Astrocyte of the cerebellum (primary cell): ENCODE measurements around the gene BLACAT1.

Experiments
- DNase-seq: peaks from one replicate; pipeline ENCODE4 v3.0.0-alpha.2; 2011; ENCODE audit warnings: low read depth
- H3K4me3 ChIP-seq: 2 replicates; pipeline ENCODE4 v1.5.1; 2011; ENCODE audit warnings: mild to moderate bottlenecking, low read depth, low read length, moderate library complexity
- CTCF ChIP-seq: IDR thresholded peaks from 2 replicates; pipeline ENCODE4 v1.5.1; 2012; ENCODE audit warnings: low read length, low read depth, moderate library complexity, mild to moderate bottlenecking; ENCODE audit errors: missing control alignments
- in situ Hi-C: cut with HindIII; loops from 2 replicates; pipeline ENCODE4 v1.10.0; 2017; ENCODE audit warnings: low sequenced_read_pairs

BLACAT1 gene

GRCh38 chr1:205456868-205457745 is 1.3 kb upstream of the BLACAT1 start:
- no peak overlapping the region for H3K4me3 ChIP-seq
- DNase-seq = no peak
- in situ Hi-C loops = no loop called here
- TF ChIP-seq CTCF = no peak

- DNase-seq = no peak
- no peak for TF ChIP-seq CTCF
- H3K4me3 ChIP-seq = no peak overlapping the region
- in situ Hi-C loops = no loop called here
Observed at GRCh38 chr1:205456383-205456867, 580 bp upstream of the BLACAT1 start.

- in situ Hi-C loops = no loop called here
- no peak for TF ChIP-seq CTCF
- no peak overlapping the region for H3K4me3 ChIP-seq
- DNase-seq = no peak
Observed at GRCh38 chr1:205454903-205455335, 926 bp downstream of the BLACAT1 start.

- in situ Hi-C loops = no loop called here
- TF ChIP-seq CTCF = no peak
- no peak for DNase-seq
- H3K4me3 ChIP-seq = no peak overlapping the region
Observed at GRCh38 chr1:205453466-205453865, 2.4 kb downstream of the BLACAT1 start.

- no peak for DNase-seq
- TF ChIP-seq CTCF = no peak
- in situ Hi-C loops = no loop called here
- no peak overlapping the region for H3K4me3 ChIP-seq
Observed at GRCh38 chr1:205452933-205453332, 2.9 kb downstream of the BLACAT1 start.

GRCh38 chr1:205452364-205452763 is 3.5 kb downstream of the BLACAT1 start:
- in situ Hi-C loops = no loop called here
- TF ChIP-seq CTCF = no peak
- DNase-seq = no peak
- no peak overlapping the region for H3K4me3 ChIP-seq
